Measurements from ENCODE around the gene TULP4.

DNA sequence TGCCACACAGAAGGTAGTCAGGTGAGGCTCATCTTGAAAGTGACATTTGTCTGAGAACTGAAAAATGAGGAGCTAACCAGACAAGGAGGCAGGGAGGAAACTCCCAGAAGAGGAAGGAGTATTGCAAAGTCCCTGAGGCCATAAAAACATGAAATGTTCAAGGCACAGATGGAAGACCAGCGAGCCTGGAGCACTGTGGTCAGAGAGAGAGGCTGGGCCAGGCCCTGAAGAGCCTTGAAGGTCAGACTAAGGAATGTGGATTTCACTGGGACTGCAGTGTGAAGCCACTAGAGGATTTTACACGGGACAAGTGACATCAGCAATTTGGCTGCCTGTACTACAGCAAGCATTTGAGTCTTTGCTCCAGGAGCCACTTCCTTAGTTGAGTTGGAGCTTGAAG, 226.5 kb downstream of the TULP4 start:
- no peak for TF ChIP-seq TEAD4 (CRISPR knock-in tag; IDR thresholded peaks at IDR 0.05)
- no peak for TF ChIP-seq ZNF219 (CRISPR knock-in tag; IDR thresholded peaks at IDR 0.05; ENCODE audit: borderline replicate concordance)
- no peak for TF ChIP-seq CREM (CRISPR knock-in tag; IDR thresholded peaks at IDR 0.05)
- TF ChIP-seq, protein P1, sequence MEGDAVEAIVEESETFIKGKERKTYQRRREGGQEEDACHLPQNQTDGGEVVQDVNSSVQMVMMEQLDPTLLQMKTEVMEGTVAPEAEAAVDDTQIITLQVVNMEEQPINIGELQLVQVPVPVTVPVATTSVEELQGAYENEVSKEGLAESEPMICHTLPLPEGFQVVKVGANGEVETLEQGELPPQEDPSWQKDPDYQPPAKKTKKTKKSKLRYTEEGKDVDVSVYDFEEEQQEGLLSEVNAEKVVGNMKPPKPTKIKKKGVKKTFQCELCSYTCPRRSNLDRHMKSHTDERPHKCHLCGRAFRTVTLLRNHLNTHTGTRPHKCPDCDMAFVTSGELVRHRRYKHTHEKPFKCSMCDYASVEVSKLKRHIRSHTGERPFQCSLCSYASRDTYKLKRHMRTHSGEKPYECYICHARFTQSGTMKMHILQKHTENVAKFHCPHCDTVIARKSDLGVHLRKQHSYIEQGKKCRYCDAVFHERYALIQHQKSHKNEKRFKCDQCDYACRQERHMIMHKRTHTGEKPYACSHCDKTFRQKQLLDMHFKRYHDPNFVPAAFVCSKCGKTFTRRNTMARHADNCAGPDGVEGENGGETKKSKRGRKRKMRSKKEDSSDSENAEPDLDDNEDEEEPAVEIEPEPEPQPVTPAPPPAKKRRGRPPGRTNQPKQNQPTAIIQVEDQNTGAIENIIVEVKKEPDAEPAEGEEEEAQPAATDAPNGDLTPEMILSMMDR (IDR thresholded peaks at IDR 0.05), result no peak
